GM23338 (cell line): ENCODE measurements around the gene CTU1. TPM values are rescaled to one million over a fixed set of nuclear protein-coding genes. Genes with fewer than 3 reads are reported as not detected.

Source experiments
- ATAC-seq: fragments of 200-7000 bp; cut with Tn5 transposase; 3 replicates; pipeline ENCODE4 v1.9.1; 2020
- DNase-seq: peaks from one replicate; pipeline ENCODE4 v3.0.0-alpha.2; 2015; ENCODE audit warnings: low spot score
- H2AFZ ChIP-seq: fragments of 200-600 bp; sonication (generic); 2 replicates; pipeline ENCODE4 v1.8.0; 2016; ENCODE audit warnings: antibody characterized with exemption, mild to moderate bottlenecking, moderate library complexity
- H3F3A ChIP-seq: fragments of 200-600 bp; sonication (generic); replicated peaks from 2 replicates; pipeline ENCODE4 v1.8.0; 2017; ENCODE audit warnings: antibody characterized with exemption, mixed run types, low read depth
- H3K27ac ChIP-seq: fragments of 200-600 bp; sonication (generic); 2 replicates; pipeline ENCODE4 v1.6.1; 2016; ENCODE audit warnings: low read depth
- H3K27me3 ChIP-seq: fragments of 200-600 bp; sonication (generic); 2 replicates; pipeline ENCODE4 v1.8.0; 2016; ENCODE audit warnings: mild to moderate bottlenecking, mixed run types, moderate library complexity; ENCODE audit not compliant: insufficient read depth
- H3K36me3 ChIP-seq: fragments of 200-600 bp; sonication (generic); 2 replicates; pipeline ENCODE4 v1.8.0; 2016; ENCODE audit warnings: mild to moderate bottlenecking; ENCODE audit not compliant: insufficient read depth
- H3K4me1 ChIP-seq: fragments of 200-600 bp; sonication (generic); 2 replicates; pipeline ENCODE4 v1.8.0; 2016; ENCODE audit warnings: mild to moderate bottlenecking, moderate library complexity; ENCODE audit not compliant: insufficient read depth
- H3K4me2 ChIP-seq: fragments of 200-600 bp; sonication (generic); 2 replicates; pipeline ENCODE4 v1.7.1; 2017; ENCODE audit warnings: mixed run types
- H3K4me3 ChIP-seq: fragments of 200-600 bp; sonication (generic); 2 replicates; pipeline ENCODE4 v1.6.1; 2016; ENCODE audit warnings: mixed run types
- H3K79me2 ChIP-seq: fragments of 200-600 bp; sonication (generic); replicated peaks from 2 replicates; pipeline ENCODE4 v1.8.0; 2017; ENCODE audit warnings: mild to moderate bottlenecking; ENCODE audit not compliant: insufficient read depth
- H3K9me2 ChIP-seq: fragments of 200-600 bp; sonication (generic); 2 replicates; pipeline ENCODE4 v1.8.0; 2017; ENCODE audit not compliant: insufficient read depth
- H4K20me1 ChIP-seq: fragments of 200-600 bp; sonication (generic); replicated peaks from 2 replicates; pipeline ENCODE4 v1.8.0; 2017; ENCODE audit warnings: mild to moderate bottlenecking; ENCODE audit not compliant: insufficient read depth
- H3K27ac Mint-ChIP-seq: 2 replicates; pipeline ENCODE4 v1.8.0; 2020; ENCODE audit warnings: inconsistent platforms, mild to moderate bottlenecking, moderate library complexity, mixed read lengths
- H3K27me3 Mint-ChIP-seq: 3 replicates; pipeline ENCODE4 v1.8.0; 2022; ENCODE audit warnings: low read depth, mild to moderate bottlenecking, moderate library complexity, mixed read lengths, inconsistent platforms; ENCODE audit not compliant: insufficient read depth, poor library complexity
- H3K36me3 Mint-ChIP-seq: 3 replicates; pipeline ENCODE4 v1.8.0; 2021; ENCODE audit warnings: low read depth, mild to moderate bottlenecking, inconsistent platforms, moderate library complexity, mixed read lengths
- H3K4me1 Mint-ChIP-seq: 3 replicates; pipeline ENCODE4 v1.8.0; 2020; ENCODE audit warnings: mild to moderate bottlenecking, inconsistent platforms, mixed read lengths
- H3K4me3 Mint-ChIP-seq: 3 replicates; pipeline ENCODE4 v1.8.0; 2021; ENCODE audit warnings: moderate library complexity, mild to moderate bottlenecking, inconsistent platforms, mixed read lengths
- H3K9me3 Mint-ChIP-seq: 3 replicates; pipeline ENCODE4 v1.8.0; 2020; ENCODE audit warnings: moderate library complexity, mild to moderate bottlenecking, inconsistent platforms, mixed read lengths
- CREB1 ChIP-seq: fragments of 250-450 bp; sonication (Bioruptor Pico); IDR thresholded peaks from 2 replicates; pipeline ENCODE4 v1.5.0; 2020; ENCODE audit warnings: low read depth, mild to moderate bottlenecking, moderate library complexity
- EZH2 ChIP-seq: fragments of 200-600 bp; sonication (generic); IDR thresholded peaks from one replicate; pipeline ENCODE4 v1.8.0; 2017; ENCODE audit warnings: antibody characterized with exemption, mild to moderate bottlenecking, low read depth; ENCODE audit not compliant: unreplicated experiment
- NANOG ChIP-seq: IDR thresholded peaks from 2 replicates; pipeline ENCODE4 v1.6.1; 2016; ENCODE audit warnings: antibody characterized with exemption, borderline replicate concordance
- STAT1 ChIP-seq: IDR thresholded peaks from one replicate; pipeline ENCODE4 v1.6.1; 2016; ENCODE audit warnings: antibody characterized with exemption; ENCODE audit not compliant: unreplicated experiment
- ZNF114 ChIP-seq: fragments of 250-450 bp; sonication (Bioruptor Pico); IDR thresholded peaks from 2 replicates; pipeline ENCODE4 v1.5.0; 2020; ENCODE audit warnings: mild to moderate bottlenecking, moderate library complexity
- ZNF331 ChIP-seq: fragments of 250-450 bp; sonication (Bioruptor Pico); IDR thresholded peaks from 2 replicates; pipeline ENCODE4 v1.5.0; 2020; ENCODE audit warnings: low read depth, mild to moderate bottlenecking, moderate library complexity
- polyA plus RNA-seq: library from polyadenylated mRNA; unstranded; fragments of >200 nt; fragmentation: Nextera tagmentation; extraction: Ambion mirVana; gene quantifications from 2 replicates; pipeline ENCODE4 v1.2.1, GENCODE V29; 2016
- total RNA-seq: library from RNA; depleted of rRNA; stranded (reverse); fragments of >200 nt; shearing (Covaris generic); gene quantifications from 2 replicates; pipeline ENCODE4 v1.2.3, GENCODE V29; 2014
- TF ChIP-seq, protein P1 (sequence below), 2 experiments: fragments of 200-600 bp in 1 of 2; sonication (generic) in 1 of 2; conservative IDR thresholded peaks; 2 replicates each; pipeline versions ENCODE4 v1.5.1 to v1.6.1; 2016 to 2017; ENCODE audit warnings: antibody characterized with exemption in 2 of 2, low read depth in 2 of 2, mild to moderate bottlenecking in 2 of 2, moderate library complexity in 1 of 2
- TF ChIP-seq, protein P2 (sequence below): IDR thresholded peaks from one replicate; pipeline ENCODE4 v1.6.1; 2018; ENCODE audit warnings: antibody characterized with exemption; ENCODE audit not compliant: unreplicated experiment
- TF ChIP-seq, protein P3 (sequence below): fragments of 250-450 bp; sonication (Bioruptor Pico); IDR thresholded peaks from 2 replicates; pipeline ENCODE4 v1.5.0; 2020; ENCODE audit warnings: mild to moderate bottlenecking, moderate library complexity

Gene CTU1
- total and polyA plus RNA-seq, 2 experiments from 2014 or later, result 3.7 to 18.8 TPM

DNA sequence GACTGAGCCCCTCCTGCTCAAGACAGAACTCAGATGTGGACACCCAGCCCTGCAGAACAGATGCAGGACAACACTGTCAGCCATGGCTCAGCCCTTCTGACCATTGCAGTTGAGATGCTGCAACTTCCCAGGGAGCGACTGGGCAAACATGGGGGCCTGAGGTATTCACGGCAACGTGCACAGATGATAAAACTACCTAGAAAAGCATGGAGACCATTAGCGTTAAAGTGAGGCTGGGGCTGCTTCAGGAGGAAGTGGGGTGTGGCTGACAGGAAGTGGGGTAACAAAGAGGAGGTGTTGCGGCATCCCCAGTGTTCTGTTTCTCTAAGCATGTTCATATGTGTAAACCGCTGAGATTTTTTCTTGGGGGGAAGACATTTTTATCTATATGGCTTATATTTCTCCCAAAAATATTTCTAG lies 15.2 kb upstream of the CTU1 start (continued):
- TF ChIP-seq, protein P1, sequence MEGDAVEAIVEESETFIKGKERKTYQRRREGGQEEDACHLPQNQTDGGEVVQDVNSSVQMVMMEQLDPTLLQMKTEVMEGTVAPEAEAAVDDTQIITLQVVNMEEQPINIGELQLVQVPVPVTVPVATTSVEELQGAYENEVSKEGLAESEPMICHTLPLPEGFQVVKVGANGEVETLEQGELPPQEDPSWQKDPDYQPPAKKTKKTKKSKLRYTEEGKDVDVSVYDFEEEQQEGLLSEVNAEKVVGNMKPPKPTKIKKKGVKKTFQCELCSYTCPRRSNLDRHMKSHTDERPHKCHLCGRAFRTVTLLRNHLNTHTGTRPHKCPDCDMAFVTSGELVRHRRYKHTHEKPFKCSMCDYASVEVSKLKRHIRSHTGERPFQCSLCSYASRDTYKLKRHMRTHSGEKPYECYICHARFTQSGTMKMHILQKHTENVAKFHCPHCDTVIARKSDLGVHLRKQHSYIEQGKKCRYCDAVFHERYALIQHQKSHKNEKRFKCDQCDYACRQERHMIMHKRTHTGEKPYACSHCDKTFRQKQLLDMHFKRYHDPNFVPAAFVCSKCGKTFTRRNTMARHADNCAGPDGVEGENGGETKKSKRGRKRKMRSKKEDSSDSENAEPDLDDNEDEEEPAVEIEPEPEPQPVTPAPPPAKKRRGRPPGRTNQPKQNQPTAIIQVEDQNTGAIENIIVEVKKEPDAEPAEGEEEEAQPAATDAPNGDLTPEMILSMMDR (conservative IDR thresholded peaks at IDR 0.05; ENCODE audit: low read depth in 2 of 2), result no peak
- TF ChIP-seq, protein P2, sequence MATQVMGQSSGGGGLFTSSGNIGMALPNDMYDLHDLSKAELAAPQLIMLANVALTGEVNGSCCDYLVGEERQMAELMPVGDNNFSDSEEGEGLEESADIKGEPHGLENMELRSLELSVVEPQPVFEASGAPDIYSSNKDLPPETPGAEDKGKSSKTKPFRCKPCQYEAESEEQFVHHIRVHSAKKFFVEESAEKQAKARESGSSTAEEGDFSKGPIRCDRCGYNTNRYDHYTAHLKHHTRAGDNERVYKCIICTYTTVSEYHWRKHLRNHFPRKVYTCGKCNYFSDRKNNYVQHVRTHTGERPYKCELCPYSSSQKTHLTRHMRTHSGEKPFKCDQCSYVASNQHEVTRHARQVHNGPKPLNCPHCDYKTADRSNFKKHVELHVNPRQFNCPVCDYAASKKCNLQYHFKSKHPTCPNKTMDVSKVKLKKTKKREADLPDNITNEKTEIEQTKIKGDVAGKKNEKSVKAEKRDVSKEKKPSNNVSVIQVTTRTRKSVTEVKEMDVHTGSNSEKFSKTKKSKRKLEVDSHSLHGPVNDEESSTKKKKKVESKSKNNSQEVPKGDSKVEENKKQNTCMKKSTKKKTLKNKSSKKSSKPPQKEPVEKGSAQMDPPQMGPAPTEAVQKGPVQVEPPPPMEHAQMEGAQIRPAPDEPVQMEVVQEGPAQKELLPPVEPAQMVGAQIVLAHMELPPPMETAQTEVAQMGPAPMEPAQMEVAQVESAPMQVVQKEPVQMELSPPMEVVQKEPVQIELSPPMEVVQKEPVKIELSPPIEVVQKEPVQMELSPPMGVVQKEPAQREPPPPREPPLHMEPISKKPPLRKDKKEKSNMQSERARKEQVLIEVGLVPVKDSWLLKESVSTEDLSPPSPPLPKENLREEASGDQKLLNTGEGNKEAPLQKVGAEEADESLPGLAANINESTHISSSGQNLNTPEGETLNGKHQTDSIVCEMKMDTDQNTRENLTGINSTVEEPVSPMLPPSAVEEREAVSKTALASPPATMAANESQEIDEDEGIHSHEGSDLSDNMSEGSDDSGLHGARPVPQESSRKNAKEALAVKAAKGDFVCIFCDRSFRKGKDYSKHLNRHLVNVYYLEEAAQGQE, result no peak

DNA sequence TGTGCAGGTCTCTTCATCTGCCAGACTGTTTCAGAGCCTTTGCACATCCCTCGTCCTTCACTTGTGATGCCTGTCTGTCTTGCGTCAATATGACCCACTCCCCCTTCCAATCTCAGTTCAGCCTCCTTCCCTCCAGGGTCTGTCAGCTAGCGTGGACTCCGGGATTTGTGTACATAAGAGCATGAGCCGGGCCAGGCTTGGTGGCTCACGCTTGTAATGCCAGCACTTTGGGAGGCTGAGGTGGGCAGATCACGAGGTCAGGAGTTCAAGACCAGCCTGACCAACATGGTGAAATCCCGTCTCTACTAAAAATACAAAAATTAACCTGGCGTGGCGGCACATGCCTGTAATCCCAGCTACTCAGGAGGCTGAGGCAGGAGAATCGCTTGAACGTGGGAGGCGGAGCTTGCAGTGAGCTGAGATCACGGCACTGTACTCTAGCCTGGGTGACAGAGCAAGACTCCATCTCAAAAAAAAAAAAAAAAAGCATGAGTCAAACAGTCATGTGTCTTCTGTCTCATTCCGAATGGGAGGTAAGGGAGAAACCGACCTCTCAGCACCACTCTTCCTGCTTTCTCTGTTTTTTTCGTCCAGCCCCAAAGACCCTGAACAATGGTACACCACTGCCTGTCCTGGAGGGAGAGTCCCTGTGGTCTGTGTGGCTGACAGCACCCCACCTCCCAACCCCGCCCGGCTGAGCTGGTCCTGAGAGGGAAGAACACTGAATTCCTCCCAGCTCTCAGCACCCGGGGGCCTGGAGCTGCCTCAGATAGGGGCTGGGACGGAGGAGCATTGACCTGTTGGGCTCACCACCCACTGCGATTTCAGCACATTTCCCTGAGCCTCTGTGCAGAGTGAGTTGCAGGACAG lies 14.1 kb upstream of the CTU1 start:
- ATAC-seq, result no peak
- TF ChIP-seq ZNF114 (CRISPR knock-in tag) (no peak), STAT1 (no peak), NANOG (no peak), ZNF331 (CRISPR knock-in tag) (no peak), EZH2 (no peak), CREB1 (CRISPR knock-in tag) (no peak)
- TF ChIP-seq, protein P1 (conservative IDR thresholded peaks at IDR 0.05; ENCODE audit: low read depth in 2 of 2), result no peak
- TF ChIP-seq, protein P3, sequence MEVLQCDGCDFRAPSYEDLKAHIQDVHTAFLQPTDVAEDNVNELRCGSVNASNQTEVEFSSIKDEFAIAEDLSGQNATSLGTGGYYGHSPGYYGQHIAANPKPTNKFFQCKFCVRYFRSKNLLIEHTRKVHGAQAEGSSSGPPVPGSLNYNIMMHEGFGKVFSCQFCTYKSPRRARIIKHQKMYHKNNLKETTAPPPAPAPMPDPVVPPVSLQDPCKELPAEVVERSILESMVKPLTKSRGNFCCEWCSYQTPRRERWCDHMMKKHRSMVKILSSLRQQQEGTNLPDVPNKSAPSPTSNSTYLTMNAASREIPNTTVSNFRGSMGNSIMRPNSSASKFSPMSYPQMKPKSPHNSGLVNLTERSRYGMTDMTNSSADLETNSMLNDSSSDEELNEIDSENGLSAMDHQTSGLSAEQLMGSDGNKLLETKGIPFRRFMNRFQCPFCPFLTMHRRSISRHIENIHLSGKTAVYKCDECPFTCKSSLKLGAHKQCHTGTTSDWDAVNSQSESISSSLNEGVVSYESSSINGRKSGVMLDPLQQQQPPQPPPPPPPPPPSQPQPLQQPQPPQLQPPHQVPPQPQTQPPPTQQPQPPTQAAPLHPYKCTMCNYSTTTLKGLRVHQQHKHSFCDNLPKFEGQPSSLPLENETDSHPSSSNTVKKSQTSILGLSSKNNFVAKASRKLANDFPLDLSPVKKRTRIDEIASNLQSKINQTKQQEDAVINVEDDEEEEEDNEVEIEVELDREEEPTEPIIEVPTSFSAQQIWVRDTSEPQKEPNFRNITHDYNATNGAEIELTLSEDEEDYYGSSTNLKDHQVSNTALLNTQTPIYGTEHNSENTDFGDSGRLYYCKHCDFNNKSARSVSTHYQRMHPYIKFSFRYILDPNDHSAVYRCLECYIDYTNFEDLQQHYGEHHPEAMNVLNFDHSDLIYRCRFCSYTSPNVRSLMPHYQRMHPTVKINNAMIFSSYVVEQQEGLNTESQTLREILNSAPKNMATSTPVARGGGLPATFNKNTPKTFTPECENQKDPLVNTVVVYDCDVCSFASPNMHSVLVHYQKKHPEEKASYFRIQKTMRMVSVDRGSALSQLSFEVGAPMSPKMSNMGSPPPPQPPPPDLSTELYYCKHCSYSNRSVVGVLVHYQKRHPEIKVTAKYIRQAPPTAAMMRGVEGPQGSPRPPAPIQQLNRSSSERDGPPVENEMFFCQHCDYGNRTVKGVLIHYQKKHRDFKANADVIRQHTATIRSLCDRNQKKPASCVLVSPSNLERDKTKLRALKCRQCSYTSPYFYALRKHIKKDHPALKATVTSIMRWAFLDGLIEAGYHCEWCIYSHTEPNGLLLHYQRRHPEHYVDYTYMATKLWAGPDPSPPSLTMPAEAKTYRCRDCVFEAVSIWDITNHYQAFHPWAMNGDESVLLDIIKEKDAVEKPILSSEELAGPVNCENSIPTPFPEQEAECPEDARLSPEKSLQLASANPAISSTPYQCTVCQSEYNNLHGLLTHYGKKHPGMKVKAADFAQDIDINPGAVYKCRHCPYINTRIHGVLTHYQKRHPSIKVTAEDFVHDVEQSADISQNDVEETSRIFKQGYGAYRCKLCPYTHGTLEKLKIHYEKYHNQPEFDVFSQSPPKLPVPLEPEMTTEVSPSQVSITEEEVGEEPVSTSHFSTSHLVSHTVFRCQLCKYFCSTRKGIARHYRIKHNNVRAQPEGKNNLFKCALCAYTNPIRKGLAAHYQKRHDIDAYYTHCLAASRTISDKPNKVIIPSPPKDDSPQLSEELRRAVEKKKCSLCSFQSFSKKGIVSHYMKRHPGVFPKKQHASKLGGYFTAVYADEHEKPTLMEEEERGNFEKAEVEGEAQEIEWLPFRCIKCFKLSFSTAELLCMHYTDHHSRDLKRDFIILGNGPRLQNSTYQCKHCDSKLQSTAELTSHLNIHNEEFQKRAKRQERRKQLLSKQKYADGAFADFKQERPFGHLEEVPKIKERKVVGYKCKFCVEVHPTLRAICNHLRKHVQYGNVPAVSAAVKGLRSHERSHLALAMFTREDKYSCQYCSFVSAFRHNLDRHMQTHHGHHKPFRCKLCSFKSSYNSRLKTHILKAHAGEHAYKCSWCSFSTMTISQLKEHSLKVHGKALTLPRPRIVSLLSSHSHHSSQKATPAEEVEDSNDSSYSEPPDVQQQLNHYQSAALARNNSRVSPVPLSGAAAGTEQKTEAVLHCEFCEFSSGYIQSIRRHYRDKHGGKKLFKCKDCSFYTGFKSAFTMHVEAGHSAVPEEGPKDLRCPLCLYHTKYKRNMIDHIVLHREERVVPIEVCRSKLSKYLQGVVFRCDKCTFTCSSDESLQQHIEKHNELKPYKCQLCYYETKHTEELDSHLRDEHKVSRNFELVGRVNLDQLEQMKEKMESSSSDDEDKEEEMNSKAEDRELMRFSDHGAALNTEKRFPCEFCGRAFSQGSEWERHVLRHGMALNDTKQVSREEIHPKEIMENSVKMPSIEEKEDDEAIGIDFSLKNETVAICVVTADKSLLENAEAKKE (CRISPR knock-in tag), result no peak

More for the DNA sequence above, 14.1 kb upstream of the CTU1 start:
- no peak for DNase-seq
- Histone ChIP-seq H3K27me3 (no peaks in the 10 kb centered on the region), H2AFZ (no peak overlapping the region), H3F3A (no peaks in the 10 kb centered on the region), H3K9me2 (no peaks in the 10 kb centered on the region), H3K79me2 (no peaks in the 10 kb centered on the region), H3K36me3 (no peaks in the 10 kb centered on the region), H3K4me2 (no peak overlapping the region), H4K20me1 (no peaks in the 10 kb centered on the region), H3K27ac (no peak overlapping the region), H3K4me3 (no peak overlapping the region), H3K4me1 (no peaks in the 10 kb centered on the region)
- Mint-ChIP-seq H3K4me1 (peaks cover 4% of the 10 kb centered on the region; the same call in 2 of the 3 replicates), H3K4me3 (no peak overlapping the region), H3K27ac (no peak overlapping the region), H3K9me3 (no peaks in the 10 kb centered on the region; the same call in 1 of the 3 replicates), H3K36me3 (no peaks in the 10 kb centered on the region; the same call in 2 of the 3 replicates), H3K27me3 (peaks cover 19% of the 10 kb centered on the region)
